ENCODE results near the gene ANKS4B.
A peak's percentile ranks its signal among the peaks of the same experiment; 100 is the strongest.
"Not testable (repeated sequence)": the region's sequence is repeated elsewhere in the genome, so short reads cannot be mapped to it uniquely, and the experiment has no call there.

ANKS4B gene

DNA sequence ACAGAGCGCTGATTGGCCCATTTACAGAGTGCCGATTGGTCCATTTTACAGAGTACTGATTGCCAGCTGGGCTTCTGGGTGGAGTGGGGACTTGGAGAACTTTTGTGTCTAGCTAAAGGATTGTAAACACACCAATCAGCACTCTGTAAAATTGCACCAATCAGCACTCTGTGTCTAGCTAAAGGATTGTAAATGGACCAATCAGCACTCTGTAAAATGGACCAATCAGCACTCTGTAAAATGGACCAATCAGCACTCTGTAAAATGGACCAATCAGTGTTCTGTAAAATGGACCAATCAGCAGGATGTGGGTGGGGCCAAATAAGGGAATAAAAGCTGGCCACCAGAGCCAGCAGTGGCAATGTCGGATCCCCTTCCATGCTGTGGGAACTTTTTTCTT, 56.3 kb downstream of the ANKS4B start:
- not testable (repeated sequence) for DNase-seq (ENCODE audit: low read depth, low spot score)

DNA sequence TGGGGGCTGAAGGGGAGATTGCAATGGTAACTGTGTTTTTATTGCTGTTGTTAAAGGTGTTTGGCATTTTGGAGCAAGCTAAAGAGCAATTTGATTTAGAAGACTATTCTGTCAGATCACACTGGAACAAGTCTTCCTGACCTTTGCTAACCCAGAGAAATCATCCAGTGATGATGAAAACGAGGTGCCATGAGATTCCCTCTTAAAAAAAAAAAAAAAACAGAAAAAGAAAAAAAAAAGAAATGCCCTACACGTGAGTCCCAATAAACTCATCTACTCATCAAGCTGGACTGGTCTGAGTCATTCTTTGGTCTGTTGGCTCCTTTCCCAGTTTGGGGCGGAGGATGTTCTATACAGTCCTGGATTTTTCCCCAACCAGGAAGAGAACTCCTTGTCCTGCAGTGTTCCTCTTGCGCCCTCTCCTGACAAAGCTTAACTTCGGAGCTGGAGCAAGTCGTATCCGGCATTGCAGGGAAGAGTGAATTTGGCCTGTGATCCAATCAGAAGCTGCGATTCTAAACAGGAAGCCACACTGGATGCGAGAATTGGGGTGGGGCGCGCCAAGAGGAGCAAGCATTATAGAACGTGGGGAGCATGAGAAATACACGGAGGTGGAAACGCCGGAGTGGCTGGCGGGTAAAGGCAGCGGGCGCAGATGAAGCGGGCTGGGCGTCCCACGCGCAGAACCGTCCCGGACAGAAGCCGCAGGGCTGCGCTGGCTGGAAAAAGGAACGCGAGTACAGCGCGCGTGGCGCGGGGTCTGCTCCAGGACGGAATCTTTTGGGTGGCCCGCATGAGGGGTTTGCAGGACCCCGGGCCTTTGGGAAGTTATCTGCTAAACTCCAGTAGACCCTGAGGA, 67.0 kb downstream of the ANKS4B start:
- DNase-seq (ENCODE audit: low read depth, low spot score), result peak; percentile 94

DNA sequence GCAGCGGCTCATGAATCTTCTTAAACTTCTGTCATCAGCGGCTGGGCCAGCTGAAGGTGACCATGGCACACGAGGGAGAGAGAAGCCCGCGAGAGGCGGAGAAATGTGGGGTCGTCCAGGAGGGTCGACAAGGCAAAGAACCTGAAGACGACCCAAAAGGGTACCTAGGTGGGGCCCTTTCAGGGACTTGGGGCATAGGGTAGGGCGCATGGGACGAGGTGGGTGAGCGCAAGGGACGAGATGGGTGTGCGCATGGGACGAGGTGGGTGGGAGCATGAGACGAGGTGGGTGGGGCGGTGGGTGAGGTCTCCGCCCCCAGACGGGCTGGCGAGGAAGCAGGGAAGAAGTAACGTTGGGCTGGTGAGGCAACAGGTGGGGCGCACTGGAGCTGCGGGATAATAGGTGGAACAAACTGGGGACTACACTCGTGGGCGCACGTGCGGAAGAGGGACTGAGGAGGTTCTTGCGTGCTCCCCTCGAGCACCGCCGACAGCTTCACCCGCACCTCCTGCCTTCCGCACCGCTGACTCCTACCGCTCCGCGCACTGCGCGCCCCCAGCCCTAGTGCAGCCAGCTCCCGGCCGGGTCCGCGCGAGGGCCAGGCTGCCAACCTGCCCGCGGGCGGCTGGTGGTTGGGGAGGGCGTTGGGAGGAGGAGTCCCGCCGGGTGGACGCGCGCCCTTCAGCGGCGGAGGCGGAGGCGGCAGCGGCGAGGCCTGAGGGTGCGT, 67.8 kb downstream of the ANKS4B start:
- peak; percentile 81 for DNase-seq (ENCODE audit: low read depth, low spot score)

DNA sequence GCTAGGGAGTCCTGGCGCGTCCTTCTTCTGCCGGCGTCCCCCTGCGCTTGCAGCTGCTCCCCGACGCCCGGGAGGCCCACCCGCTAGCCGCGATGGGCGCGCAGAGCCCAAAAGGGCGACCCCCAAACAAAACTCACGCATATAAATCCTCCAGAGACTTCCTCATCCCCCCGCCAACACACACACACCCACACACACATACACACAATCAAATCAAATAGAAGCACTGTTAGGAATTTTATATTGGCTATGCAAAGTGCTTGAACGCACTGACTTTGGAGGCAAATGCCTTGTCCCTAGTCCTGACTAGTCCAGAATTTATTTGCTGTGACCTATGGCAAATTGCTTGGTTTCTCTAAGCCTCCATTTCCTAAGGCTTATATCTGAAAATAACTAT, 68.4 kb downstream of the ANKS4B start:
- DNase-seq (ENCODE audit: low read depth, low spot score), result no peak

DNA sequence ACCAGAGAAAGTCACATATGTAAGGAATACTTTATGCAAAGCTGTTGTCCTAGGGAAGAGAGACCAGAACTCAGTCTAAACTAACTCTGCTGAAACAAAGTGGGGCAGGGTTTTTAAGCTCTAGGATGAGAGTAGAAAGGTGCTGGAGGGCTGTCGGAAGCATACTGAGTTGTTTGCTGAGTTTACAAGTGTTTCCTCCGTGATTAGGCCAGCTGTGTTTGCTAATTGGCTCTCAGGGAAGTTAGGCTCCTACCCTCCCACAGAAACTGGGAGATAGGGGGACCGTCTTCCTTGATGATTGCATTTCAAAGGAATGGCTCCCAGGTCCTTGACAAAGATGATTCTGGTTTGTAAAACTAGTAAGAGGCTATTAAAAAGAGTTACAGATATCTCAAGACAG, 69.0 kb downstream of the ANKS4B start:
- peak; percentile 25 for DNase-seq (ENCODE audit: low read depth, low spot score)

DNA sequence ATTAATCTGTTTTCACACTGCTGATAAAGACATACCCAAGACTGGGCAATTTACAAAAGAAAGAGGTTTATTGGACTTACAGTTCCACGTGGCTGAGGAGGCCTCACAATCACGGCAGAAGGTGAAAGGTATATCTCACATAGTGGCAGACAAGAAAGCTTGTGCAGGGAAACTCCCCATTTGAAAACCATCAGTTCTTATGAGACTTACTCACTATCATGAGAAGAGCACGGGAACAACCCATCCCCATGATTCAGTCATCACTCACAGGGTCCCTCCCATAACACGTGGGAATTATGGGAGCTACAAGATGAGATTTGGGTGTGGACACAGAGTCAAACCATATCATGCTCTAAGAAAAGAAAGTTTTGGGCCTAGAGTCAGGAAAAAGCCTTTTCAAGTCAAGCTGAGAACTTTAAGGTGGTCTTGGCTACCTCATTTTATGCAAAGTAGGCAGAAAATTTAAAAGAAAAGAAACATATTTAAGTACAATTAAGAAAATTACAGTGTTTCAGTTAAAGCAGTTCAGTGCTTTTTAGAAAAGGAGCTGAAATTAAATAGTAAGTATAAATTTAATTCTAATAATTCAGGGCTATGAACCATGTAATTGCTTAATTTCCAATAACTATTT, 69.5 kb downstream of the ANKS4B start:
- DNase-seq (ENCODE audit: low read depth, low spot score), result no peak
